Measurements from ENCODE around the gene ILKAP. TPM values are rescaled to one million over a fixed set of nuclear protein-coding genes. Genes with fewer than 3 reads are reported as not detected.

The ILKAP gene
- total RNA-seq, 1 donor from 2014 or later, result 17.7 TPM

GRCh38 chr2:238163481-238164198 is 39.9 kb downstream of the ILKAP start:
- no peak for DNase-seq

- DNase-seq, result no peak
Measured at GRCh38 chr2:238162846-238163441, 40.6 kb downstream of the ILKAP start.

DNA sequence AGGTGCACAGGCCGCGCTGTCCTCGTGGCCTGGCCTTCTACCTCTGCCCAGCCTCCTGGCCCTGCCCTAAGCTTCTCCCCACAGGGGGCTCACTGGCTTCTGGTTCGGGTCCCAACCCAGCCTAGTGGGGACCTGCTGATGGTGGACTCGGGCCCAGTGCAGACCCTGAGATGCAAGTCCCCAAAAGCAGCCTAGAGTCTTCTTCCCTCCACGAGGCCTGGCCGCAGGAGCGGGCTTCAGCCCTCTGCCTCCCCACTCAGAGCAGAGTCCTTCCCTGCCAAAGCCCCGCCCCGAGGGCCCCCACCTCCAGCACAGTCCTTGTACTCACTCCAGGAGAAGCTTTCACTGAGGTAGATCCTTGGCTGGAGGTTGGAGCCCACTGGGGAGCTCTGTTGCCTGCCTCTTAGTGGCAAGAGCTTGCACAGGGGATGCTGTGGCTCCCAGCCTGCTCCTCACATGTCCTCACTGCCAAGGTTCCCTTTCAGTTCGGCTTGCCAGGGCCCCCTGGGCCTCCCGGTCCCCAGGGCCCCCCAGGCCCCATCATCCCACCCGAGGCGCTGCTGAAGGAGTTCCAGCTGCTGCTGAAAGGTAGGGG is 41.1 kb downstream of the ILKAP start:
- DNase-seq, result no peak

GRCh38 chr2:238161291-238162051 is 42.0 kb downstream of the ILKAP start:
- DNase-seq, result no peak

DNA sequence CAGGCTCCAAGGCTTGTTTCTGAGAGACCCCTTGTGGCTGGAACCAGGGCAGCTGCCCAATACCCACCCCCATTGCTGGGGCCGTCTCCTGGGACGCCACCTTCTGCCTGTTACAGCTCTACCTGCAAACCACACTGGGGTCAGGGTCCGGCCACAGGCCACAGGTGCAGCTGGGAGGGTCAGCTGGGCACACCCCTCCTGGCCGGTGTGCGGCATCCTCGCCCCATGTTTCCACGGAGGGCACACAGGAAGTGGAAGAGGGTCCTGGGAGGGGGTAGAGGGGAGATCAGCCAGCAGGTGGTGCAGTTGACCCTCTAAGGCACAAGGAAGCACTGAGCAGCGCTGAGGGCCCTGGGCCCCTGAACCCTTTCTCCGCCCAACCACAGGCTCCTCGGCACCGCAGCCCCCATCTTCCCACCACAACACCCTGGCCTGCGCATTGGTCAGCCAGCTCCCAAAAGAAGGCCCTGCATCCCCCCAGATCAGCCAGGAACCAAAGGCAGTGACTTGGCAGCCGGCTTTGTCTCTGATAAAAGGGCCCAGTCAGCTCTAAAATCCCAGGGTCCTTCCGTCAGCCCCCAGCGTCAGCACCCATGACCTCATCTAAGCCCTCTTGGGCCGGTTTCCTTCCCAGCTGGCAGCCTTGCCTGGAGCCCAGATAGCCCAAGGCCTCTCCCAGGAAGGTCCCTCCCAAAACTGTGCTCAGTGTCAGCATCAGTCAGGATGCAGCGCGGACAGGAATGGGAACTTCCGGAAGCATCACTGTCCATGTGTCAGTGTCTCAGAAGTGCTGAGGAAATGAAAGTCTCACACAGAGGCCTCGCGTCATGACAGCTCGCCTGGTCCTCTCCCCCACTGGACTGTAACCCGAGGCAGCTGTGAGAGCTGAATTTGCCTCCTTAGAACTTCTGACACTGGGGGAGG is 43.0 kb downstream of the ILKAP start:
- DNase-seq, result peak; percentile 22

DNA sequence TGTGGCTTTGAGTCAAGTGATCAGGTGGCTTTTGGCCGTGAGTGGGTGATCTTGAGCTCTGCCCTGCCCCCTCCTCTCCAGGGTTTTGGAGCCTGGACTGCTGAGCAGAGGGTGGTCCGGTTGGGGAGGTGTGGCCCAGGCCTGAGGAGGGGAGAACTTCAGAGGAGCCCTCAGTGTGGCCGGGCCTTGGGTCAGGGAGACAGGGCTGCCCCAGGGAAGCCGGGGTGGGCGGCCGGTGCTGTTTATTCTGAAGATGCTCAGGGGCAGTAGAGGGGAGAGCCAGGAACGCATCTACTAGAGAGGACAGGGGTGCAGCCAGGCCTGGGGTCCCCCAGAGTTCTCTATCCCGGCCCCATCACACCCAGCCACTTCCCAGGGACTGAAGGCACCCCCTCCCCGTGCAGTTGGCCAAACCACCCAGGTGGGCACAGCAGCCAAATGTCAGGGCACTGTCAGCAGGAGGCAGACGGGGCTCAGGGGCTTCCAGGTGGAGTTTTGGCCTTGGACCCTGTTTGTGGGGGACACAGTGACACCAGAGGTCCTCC is 43.8 kb downstream of the ILKAP start:
- DNase-seq, result no peak

GRCh38 chr2:238159071-238159539 is 44.4 kb downstream of the ILKAP start:
- no peak for DNase-seq

- DNase-seq, result peak; percentile 58
Measured at GRCh38 chr2:238158509-238159070, 44.9 kb downstream of the ILKAP start, which contains the start of gene ERFE. Gene ERFE (plus strand): TSS chr2:238158970. CDS start chr2:238159008, 38 bp downstream.

GRCh38 chr2:238158018-238158508 is 45.4 kb downstream of the ILKAP start:
- DNase-seq, result no peak

- no peak for DNase-seq
Measured at GRCh38 chr2:238157506-238158017, 45.9 kb downstream of the ILKAP start.

- no peak for DNase-seq
Measured at GRCh38 chr2:238155761-238156694, 47.5 kb downstream of the ILKAP start.

GRCh38 chr2:238155051-238155760 is 48.3 kb downstream of the ILKAP start:
- DNase-seq, result no peak

GRCh38 chr2:238154570-238154969 is 48.9 kb downstream of the ILKAP start:
- DNase-seq, result no peak

GRCh38 chr2:238152771-238153688 is 50.5 kb downstream of the ILKAP start:
- no peak for DNase-seq

- no peak for DNase-seq
Measured at GRCh38 chr2:238151628-238152235, 51.8 kb downstream of the ILKAP start.

GRCh38 chr2:238151205-238151604 is 52.3 kb downstream of the ILKAP start:
- no peak for DNase-seq

GRCh38 chr2:238150686-238151085 is 52.8 kb downstream of the ILKAP start:
- no peak for DNase-seq

All from dermis blood vessel endothelial cell (primary cell).